Peyer's patch (tissue), 4 donors: ENCODE data around the gene KCTD19. TPM values are rescaled to one million over a fixed set of nuclear protein-coding genes. Genes with fewer than 3 reads are reported as not detected.

Source experiments
- DNase-seq, 3 donors: peaks; one replicate each; pipeline ENCODE4 v3.0.0-alpha.2; 2017 to 2019
- H3K27ac ChIP-seq, 4 donors: fragments of 200-600 bp; sonication (generic); one replicate each; pipeline ENCODE4 v1.5.1; 2016 to 2019
- H3K27me3 ChIP-seq, 2 donors: fragments of 200-600 bp; sonication (generic); one replicate each; pipeline ENCODE4 v1.5.1; 2019
- H3K36me3 ChIP-seq, 3 donors: fragments of 200-600 bp; sonication (generic); one replicate each; pipeline ENCODE4 v1.5.1; 2016 to 2019
- H3K4me1 ChIP-seq, 4 donors: fragments of 200-600 bp; sonication (generic); one replicate each; pipeline ENCODE4 v1.5.1; 2016 to 2019
- H3K4me3 ChIP-seq, 4 donors: fragments of 200-600 bp; sonication (generic); 1 replicate in 3 of 4; 2 replicates in 1 of 4; pipeline ENCODE4 v1.5.1; 2016 to 2019; ENCODE audit warnings: mild to moderate bottlenecking in 1 of 4
- H3K9me3 ChIP-seq, 4 donors: fragments of 200-600 bp; sonication (generic); one replicate each; pipeline ENCODE4 v1.5.1; 2016 to 2019; ENCODE audit warnings: mild to moderate bottlenecking in 1 of 4
- CTCF ChIP-seq, 6 experiments: fragments of 450-650 bp in 4 of 6; fragments of 200-600 bp in 2 of 6; sonication (generic) in 1 of 6; IDR thresholded peaks; one replicate each; pipeline ENCODE4 v1.5.1; 2017 to 2019; ENCODE audit warnings: antibody characterized with exemption in 6 of 6, mild to moderate bottlenecking in 3 of 6, moderate library complexity in 1 of 6
- POLR2A ChIP-seq, 2 donors: fragments of 450-650 bp; IDR thresholded peaks; one replicate each; pipeline ENCODE4 v1.5.1; 2017; ENCODE audit warnings: antibody characterized with exemption in 2 of 2, mild to moderate bottlenecking in 2 of 2, moderate library complexity in 2 of 2
- total RNA-seq, 4 donors: library from RNA; depleted of rRNA; stranded (reverse); fragments of >200 nt; gene quantifications; one replicate each; pipeline ENCODE4 v1.1.0, GENCODE V29; 2016

Gene KCTD19
- total RNA-seq, 4 donors from 2014 or later, result not detected

GRCh38 chr16:67243481-67243880 lies 83.1 kb downstream of the KCTD19 start:
- peak in 1 of 3 donors; percentile 40 for DNase-seq
- H3K27me3 ChIP-seq, result no peaks in the 10 kb centered on the region
- H3K27ac ChIP-seq, result peak overlapping the region; percentile 85 to 90 (median 88)
- H3K4me3 ChIP-seq, result no peak overlapping the region
- peaks cover 10 to 68% (median 36%) of the 10 kb centered on the region in 4 donors for H3K4me1 ChIP-seq
- no peaks in the 10 kb centered on the region for H3K9me3 ChIP-seq
- TF ChIP-seq POLR2A (IDR thresholded peaks at IDR 0.05), result no peak
- H3K36me3 ChIP-seq, result peaks cover 0 to 13% (median 0%) of the 10 kb centered on the region in 3 donors

- H3K27me3 ChIP-seq, result no peaks in the 10 kb centered on the region
- H3K4me3 ChIP-seq, result no peak overlapping the region
- peaks cover 10 to 58% (median 28%) of the 10 kb centered on the region in 4 donors for H3K4me1 ChIP-seq
- peaks cover 0 to 25% (median 0%) of the 10 kb centered on the region in 3 donors for H3K36me3 ChIP-seq
- no peaks in the 10 kb centered on the region for H3K9me3 ChIP-seq
- TF ChIP-seq POLR2A (IDR thresholded peaks at IDR 0.05) (no peak), CTCF (IDR thresholded peaks at IDR 0.05) (no peak)
- DNase-seq, result peak in 1 of 3 donors; percentile 36
- H3K27ac ChIP-seq, result peak overlapping the region in 3 of 4 donors; percentile 53 to 89 (median 69)
Measured at GRCh38 chr16:67242138-67242730, 84.3 kb downstream of the KCTD19 start.

DNA sequence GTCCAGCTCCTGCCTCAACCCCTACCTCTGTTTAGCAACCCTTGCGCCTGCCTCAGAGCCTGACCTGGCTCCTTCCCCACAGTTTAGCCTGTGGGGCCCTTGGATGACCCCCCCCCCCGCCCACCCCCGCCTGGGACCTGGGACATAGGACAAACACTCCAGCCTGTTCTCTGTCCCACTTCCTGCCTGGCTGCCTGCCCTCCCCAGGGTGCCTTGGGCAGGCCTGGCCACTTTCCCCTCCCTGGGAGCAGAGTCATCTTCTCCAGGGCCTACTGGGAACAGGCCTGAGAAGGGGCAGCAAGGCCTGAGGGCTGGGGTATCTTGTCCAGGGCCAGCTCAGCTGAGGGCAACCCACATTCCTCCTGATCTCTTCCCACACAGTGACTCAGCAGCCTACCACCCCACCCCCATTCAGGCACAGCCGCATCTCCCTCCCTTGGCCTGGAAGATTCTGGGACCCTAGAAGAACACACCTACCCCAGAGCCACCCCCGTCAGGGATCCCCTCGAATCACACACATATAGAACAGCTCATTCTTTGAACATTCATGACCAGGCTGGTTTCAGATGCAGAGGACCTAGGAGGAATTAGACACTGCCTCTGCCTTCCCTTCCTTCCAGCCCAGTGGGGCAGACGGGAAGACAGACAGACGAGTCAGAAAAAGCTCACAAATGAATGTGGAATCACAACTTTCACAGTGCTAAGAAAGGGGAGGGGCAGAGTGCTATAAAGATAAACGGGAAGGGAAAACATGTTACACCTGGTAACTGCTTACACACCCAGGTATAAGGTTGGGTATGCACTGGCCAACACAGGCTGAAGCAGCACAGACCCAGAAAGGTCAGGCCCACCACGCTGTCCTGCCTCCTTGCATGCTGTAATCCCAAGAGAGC lies 85.3 kb downstream of the KCTD19 start:
- H3K4me1 ChIP-seq, result peaks cover 10 to 58% (median 28%) of the 10 kb centered on the region in 4 donors
- no peak for TF ChIP-seq CTCF (IDR thresholded peaks at IDR 0.05)
- TF ChIP-seq POLR2A (IDR thresholded peaks at IDR 0.05), result peak in 1 of 2 donors; percentile 15
- H3K27me3 ChIP-seq, result no peaks in the 10 kb centered on the region
- H3K36me3 ChIP-seq, result peaks cover 0 to 35% (median 0%) of the 10 kb centered on the region in 3 donors
- peak in 2 of 3 donors; percentile 64 to 70 for DNase-seq
- H3K27ac ChIP-seq, result peak overlapping the region; percentile 11 to 89 (median 61)
- H3K4me3 ChIP-seq, result no peak overlapping the region
- H3K9me3 ChIP-seq, result no peaks in the 10 kb centered on the region

DNA sequence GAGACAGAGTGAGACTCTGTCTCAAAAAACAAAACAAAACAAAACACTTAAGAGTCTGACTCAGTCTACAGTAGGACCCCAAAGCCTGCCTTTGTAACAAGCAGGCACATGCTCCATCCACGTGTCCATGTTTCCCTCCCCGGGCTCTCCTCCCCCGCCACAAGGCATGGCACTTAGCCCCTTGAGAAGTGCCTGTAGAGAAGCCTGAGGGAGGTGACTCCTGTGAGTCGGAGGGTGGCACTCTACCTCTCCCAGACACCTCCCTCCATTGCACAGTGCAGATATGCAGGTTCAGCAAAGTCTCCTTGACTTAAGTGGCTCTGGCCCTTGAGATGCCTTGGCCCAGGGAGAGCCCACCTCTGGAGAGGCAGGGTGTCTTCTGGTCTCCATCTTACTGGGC lies 86.0 kb downstream of the KCTD19 start:
- peaks cover 6 to 53% (median 22%) of the 10 kb centered on the region in 4 donors for H3K4me1 ChIP-seq
- peaks cover 0 to 42% (median 0%) of the 10 kb centered on the region in 3 donors for H3K36me3 ChIP-seq
- TF ChIP-seq CTCF (IDR thresholded peaks at IDR 0.05), result no peak
- TF ChIP-seq POLR2A (IDR thresholded peaks at IDR 0.05), result no peak
- H3K27me3 ChIP-seq, result no peaks in the 10 kb centered on the region
- no peaks in the 10 kb centered on the region for H3K9me3 ChIP-seq
- H3K27ac ChIP-seq, result peak overlapping the region in 3 of 4 donors; percentile 53 to 89 (median 69)
- DNase-seq, result peak in 1 of 3 donors; percentile 42
- H3K4me3 ChIP-seq, result no peak overlapping the region

Other genes starting within 250 kb of the KCTD19 start
- 10 to 100 TPM; 11.4 to 30.6 (median 20.4) TPM for gene PHAF1, start 216.8 kb downstream of the KCTD19 start, total RNA-seq
- gene B3GNT9, start 175.7 kb downstream of the KCTD19 start, total RNA-seq, result 1 to 10 TPM; 2.5 to 4.0 (median 3.5) TPM
- gene TRADD, start 166.8 kb downstream of the KCTD19 start, total RNA-seq, result 10 to 100 TPM; 23.5 to 52.0 (median 32.0) TPM
- 10 to 100 TPM; 19.6 to 57.1 (median 35.1) TPM for gene FBXL8, start 166.8 kb downstream of the KCTD19 start, total RNA-seq
- gene HSF4, start 162.0 kb downstream of the KCTD19 start, total RNA-seq, result 100 to 1,000 TPM in 1 of 4 donors, 10 to 100 TPM in 3; 15.6 to 140 (median 69.8) TPM
- gene NOL3, start 156.2 kb downstream of the KCTD19 start, total RNA-seq, result 10 to 100 TPM; 24.4 to 65.2 (median 34.1) TPM
- gene MATCAP1, start 142.8 kb downstream of the KCTD19 start, total RNA-seq, result 10 to 100 TPM; 20.8 to 57.8 (median 42.3) TPM
- 10 to 100 TPM in 1 of 4 donors, 1 to 10 TPM in 3; 1.2 to 10.9 (median 4.7) TPM for gene EXOC3L1, start 136.6 kb downstream of the KCTD19 start, total RNA-seq
- 100 to 1,000 TPM; 122 to 182 (median 144) TPM for gene E2F4, start 134.6 kb downstream of the KCTD19 start, total RNA-seq
- gene ELMO3, start 127.6 kb downstream of the KCTD19 start, total RNA-seq, result 100 to 1,000 TPM in 1 of 4 donors, 10 to 100 TPM in 3; 25.6 to 119 (median 82.2) TPM
- 10 to 100 TPM; 23.9 to 40.3 (median 33.3) TPM for gene TMEM208, start 99.6 kb downstream of the KCTD19 start, total RNA-seq
- 10 to 100 TPM; 13.3 to 64.4 (median 38.8) TPM for gene FHOD1, start 79.3 kb downstream of the KCTD19 start, total RNA-seq
- gene SLC9A5, start 77.8 kb downstream of the KCTD19 start, total RNA-seq, result 1 to 10 TPM; 1.2 to 2.2 (median 1.8) TPM
- gene PLEKHG4, start 47.2 kb downstream of the KCTD19 start, total RNA-seq, result 10 to 100 TPM; 12.3 to 16.5 (median 14.0) TPM
- 1 to 10 TPM in 1 of 4 donors, not detected in 3; 5.1 TPM for gene LRRC36, start 74 bp upstream of the KCTD19 start, total RNA-seq
- gene TPPP3, start 66.8 kb upstream of the KCTD19 start, total RNA-seq, result 10 to 100 TPM in 2 of 4 donors, 1 to 10 TPM in 2; 6.6 to 33.3 (median 16.6) TPM
- 10 to 100 TPM in 1 of 4 donors, 1 to 10 TPM in 3; 3.5 to 14.5 (median 6.3) TPM for gene ZDHHC1, start 89.7 kb upstream of the KCTD19 start, total RNA-seq
- 100 to 1,000 TPM; 116 to 688 (median 499) TPM for gene HSD11B2, start 104.4 kb upstream of the KCTD19 start, total RNA-seq
- gene ATP6V0D1, start 154.4 kb upstream of the KCTD19 start, total RNA-seq, result 100 to 1,000 TPM; 131 to 223 (median 202) TPM
- not detected for gene AGRP, start 156.8 kb upstream of the KCTD19 start, total RNA-seq
- 10 to 100 TPM; 10.5 to 70.1 (median 42.5) TPM for gene RIPOR1, start 202.1 kb upstream of the KCTD19 start, total RNA-seq
- gene CTCF, start 235.8 kb upstream of the KCTD19 start, total RNA-seq, result 10 to 100 TPM; 35.3 to 59.4 (median 42.7) TPM